Adrenal gland (tissue), 12 donors: Measurements from ENCODE around the gene CLNS1A. TPM values are rescaled to one million over a fixed set of nuclear protein-coding genes. Genes with fewer than 3 reads are reported as not detected.

Source experiments
- DNase-seq, 7 donors: peaks; one replicate each; pipeline ENCODE4 v3.0.0-alpha.2; 2019 to 2020
- H3K27ac ChIP-seq, 5 donors: fragments of 200-600 bp; sonication (generic) in 4 of 5; 1 replicate in 3 of 5; 2 replicates in 2 of 5; pipeline versions ENCODE4 v1.5.1 to v1.8.0; 2016 to 2020; ENCODE audit warnings: mild to moderate bottlenecking in 1 of 5
- H3K27me3 ChIP-seq: fragments of 200-600 bp; 2 replicates; pipeline ENCODE4 v1.8.0; 2021
- H3K36me3 ChIP-seq, 2 donors: fragments of 200-600 bp; replicated peaks in 1 of 2; 1 replicate in 1 of 2; 2 replicates in 1 of 2; pipeline versions ENCODE4 v1.5.1 to v1.8.0; 2018 to 2022
- H3K4me1 ChIP-seq, 2 donors: fragments of 200-600 bp; replicated peaks in 1 of 2; 1 replicate in 1 of 2; 2 replicates in 1 of 2; pipeline versions ENCODE4 v1.5.1 to v1.8.0; 2018 to 2021
- H3K4me3 ChIP-seq, 4 donors: fragments of 200-600 bp; sonication (generic) in 3 of 4; one replicate each; pipeline ENCODE4 v1.5.1; 2016 to 2018
- H3K9me3 ChIP-seq, 3 donors: fragments of 200-600 bp; sonication (generic) in 1 of 3; replicated peaks in 1 of 3; 1 replicate in 2 of 3; 2 replicates in 1 of 3; pipeline versions ENCODE4 v1.5.1 to v1.8.0; 2016 to 2021
- POLR2A ChIP-seq, 2 donors: fragments of 450-650 bp; IDR thresholded peaks; one replicate each; pipeline ENCODE4 v1.6.1; 2017; ENCODE audit warnings: antibody characterized with exemption in 2 of 2, mild to moderate bottlenecking in 2 of 2, moderate library complexity in 1 of 2
- WGBS, 4 donors: extraction: QIAGEN DNeasy Blood & Tissue Kit in 2 of 4; methylation state at CpG; one replicate each; pipeline versions ENCODE4 v1.1.5 to v1.1.7; 2013 to 2017; 5-methylcytosine and 5-hydroxymethylcytosine counted together
- intact Hi-C, 2 donors: fragments of 100-400 bp; cut with DNase I; formaldehyde crosslinking; loops; one replicate each; pipeline versions ENCODE4 v1.14.1 to v1.15.0; 2022 to 2023
- polyA plus RNA-seq, 3 donors: library from polyadenylated mRNA; stranded (reverse); fragments of 200-250 nt in 2 of 3; fragments of 350-450 nt in 1 of 3; fragmentation: Illumina TruSeq in 1 of 3; extraction: RNeasy Lipid Tissue Mini Kit (QIAGEN cat#74804) in 1 of 3; gene quantifications; one replicate each; pipeline ENCODE4 v1.2.3, GENCODE V29; 2013 to 2014
- total RNA-seq, 9 donors: library from RNA; depleted of rRNA in 4 of 9; stranded (reverse); fragments of >200 nt in 4 of 9; fragments of 120-200 nt in 1 of 9; fragmentation: NEBNext Ultra II Directional in 1 of 9; extraction: Animal tissue kit (Norgen Biotek cat#: 25700) in 1 of 9; gene quantifications; one replicate each; pipeline versions ENCODE4 v1.1.0 to v1.2.4, GENCODE V29; 2013 to 2023
- TF ChIP-seq, protein P1 (sequence below), 6 experiments: fragments of 450-650 bp in 4 of 6; fragments of 200-600 bp in 2 of 6; sonication (generic) in 1 of 6; IDR thresholded peaks; 1 replicate in 5 of 6; 2 replicates in 1 of 6; pipeline versions ENCODE4 v1.5.1 to v1.8.0; 2016 to 2021; ENCODE audit warnings: antibody characterized with exemption in 6 of 6, mild to moderate bottlenecking in 2 of 6, moderate library complexity in 1 of 6
- donor health status: healthy with polysubstance abuse.
- donor health status: Bipolar disorder and iron deficiency.
- donor health status: DM: yes; HTN: yes; CAD: no.
- donor health status: DM: no; HTN: no; CAD: no.
- donor health status: DM: no; HTN: no; CAD: no.
- donor health status: DM: yes; HTN: yes; CAD: no.

Gene CLNS1A
- total and polyA plus RNA-seq, 12 donors, result 43.7 to 263 (median 128) TPM

DNA sequence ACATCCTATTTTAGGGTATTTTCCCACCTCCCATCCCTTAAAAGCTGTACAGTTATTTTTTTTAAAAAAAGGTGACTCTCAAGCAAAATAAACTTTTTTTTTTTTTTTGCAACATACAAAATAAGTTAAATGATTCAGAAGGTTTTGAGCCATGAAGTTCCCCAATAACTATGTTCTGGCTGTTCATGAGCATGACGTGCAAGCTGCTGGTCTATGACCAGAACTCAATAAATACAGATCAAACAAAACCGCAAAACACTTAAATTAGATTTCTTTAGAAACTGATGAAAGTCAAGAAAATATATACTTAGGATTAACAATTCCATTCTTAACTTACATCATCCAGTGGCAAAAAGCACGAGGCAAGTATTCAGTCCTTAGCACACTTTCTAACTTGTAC lies 24.1 kb upstream of the CLNS1A start:
- DNase-seq, result no peak
- intact Hi-C loops, result no loop called here
- WGBS, 4 donors, result 94 to 97% (median 97%) methylated on average over 3 of the region's 3 CpGs
- Histone ChIP-seq H3K4me1 (peaks cover 0 to 14% of the 10 kb centered on the region in 2 donors), H3K36me3 (peaks cover 0 to 10% of the 10 kb centered on the region in 2 donors), H3K27me3 (no peaks in the 10 kb centered on the region), H3K4me3 (no peak overlapping the region), H3K9me3 (no peaks in the 10 kb centered on the region), H3K27ac (no peak overlapping the region)
- TF ChIP-seq POLR2A (IDR thresholded peaks at IDR 0.05), result no peak
- TF ChIP-seq, protein P1, sequence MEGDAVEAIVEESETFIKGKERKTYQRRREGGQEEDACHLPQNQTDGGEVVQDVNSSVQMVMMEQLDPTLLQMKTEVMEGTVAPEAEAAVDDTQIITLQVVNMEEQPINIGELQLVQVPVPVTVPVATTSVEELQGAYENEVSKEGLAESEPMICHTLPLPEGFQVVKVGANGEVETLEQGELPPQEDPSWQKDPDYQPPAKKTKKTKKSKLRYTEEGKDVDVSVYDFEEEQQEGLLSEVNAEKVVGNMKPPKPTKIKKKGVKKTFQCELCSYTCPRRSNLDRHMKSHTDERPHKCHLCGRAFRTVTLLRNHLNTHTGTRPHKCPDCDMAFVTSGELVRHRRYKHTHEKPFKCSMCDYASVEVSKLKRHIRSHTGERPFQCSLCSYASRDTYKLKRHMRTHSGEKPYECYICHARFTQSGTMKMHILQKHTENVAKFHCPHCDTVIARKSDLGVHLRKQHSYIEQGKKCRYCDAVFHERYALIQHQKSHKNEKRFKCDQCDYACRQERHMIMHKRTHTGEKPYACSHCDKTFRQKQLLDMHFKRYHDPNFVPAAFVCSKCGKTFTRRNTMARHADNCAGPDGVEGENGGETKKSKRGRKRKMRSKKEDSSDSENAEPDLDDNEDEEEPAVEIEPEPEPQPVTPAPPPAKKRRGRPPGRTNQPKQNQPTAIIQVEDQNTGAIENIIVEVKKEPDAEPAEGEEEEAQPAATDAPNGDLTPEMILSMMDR (IDR thresholded peaks at IDR 0.05), result no peak

DNA sequence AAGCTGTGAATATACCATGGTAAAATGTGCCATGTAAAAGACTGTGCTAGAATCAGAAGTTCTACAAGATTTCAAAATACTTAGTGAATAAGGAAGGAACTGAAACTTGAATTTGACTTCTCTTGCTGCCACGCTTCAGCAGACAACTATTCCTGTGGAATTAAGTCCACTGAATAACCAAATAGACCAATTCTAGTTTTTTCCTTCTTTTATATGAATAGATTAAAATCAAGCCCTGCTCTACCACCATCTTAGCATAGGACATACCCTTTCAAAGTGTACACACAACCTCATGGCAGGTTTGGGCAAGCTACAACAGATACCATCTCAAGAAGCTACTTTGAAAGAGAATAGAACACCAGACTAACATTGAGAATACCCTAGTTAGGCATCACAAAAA lies 23.4 kb upstream of the CLNS1A start:
- no peaks in the 10 kb centered on the region for H3K27me3 ChIP-seq
- no peak for DNase-seq
- peaks cover 0 to 2% of the 10 kb centered on the region in 2 donors for H3K36me3 ChIP-seq
- TF ChIP-seq POLR2A (IDR thresholded peaks at IDR 0.05), result no peak
- TF ChIP-seq, protein P1 (IDR thresholded peaks at IDR 0.05), result no peak
- H3K4me3 ChIP-seq, result no peak overlapping the region
- intact Hi-C loops, result no loop called here
- no peak overlapping the region for H3K27ac ChIP-seq
- H3K9me3 ChIP-seq, result no peaks in the 10 kb centered on the region
- WGBS, 4 donors, result 75 to 85% (median 78%) methylated on average over 1 of the region's 1 CpG
- H3K4me1 ChIP-seq, result peaks cover 0 to 7% of the 10 kb centered on the region in 2 donors

DNA sequence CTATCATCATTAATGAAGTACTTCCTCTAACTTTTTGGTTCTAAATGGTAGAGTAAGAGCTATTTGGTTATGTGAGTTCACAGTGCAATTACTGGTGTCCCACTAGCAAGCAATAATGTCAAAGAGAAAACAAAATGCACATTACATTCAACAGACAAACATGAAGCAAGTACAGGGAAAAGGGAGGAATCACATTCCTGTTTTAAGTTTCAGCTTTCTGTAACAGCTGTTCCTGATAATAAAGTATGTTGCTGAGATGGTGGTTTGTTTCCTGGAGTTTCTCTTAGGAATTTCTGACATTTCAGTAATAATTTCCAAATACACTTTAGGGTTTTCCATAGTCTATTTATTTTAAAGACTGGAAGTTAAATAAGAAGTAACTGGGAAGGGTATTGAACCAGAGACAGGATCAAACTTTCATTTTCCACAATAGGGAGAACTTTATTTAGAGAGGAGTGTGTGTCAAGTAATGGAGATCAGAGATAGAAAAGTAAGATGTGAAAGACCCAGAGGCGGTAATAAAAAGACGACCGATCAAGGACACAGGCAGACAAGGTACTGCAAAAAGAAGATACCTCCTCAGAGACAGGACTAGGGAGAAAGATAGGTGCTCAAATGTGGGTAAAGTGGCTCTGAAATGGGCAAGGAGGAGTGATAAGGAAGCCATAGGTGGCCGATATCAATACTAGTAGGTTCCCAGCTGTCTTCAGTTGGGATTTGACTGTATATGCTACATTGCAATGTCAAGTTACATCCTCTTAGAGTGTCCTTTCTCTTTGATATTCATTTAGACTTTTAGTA lies 20.8 kb upstream of the CLNS1A start:
- H3K36me3 ChIP-seq, result no peaks in the 10 kb centered on the region
- WGBS, 4 donors, result 53 to 85% (median 64%) methylated on average over 4 of the region's 4 CpGs
- no peak for DNase-seq
- no peaks in the 10 kb centered on the region for H3K9me3 ChIP-seq
- no peak overlapping the region for H3K27ac ChIP-seq
- no peak overlapping the region for H3K4me3 ChIP-seq
- no peaks in the 10 kb centered on the region for H3K27me3 ChIP-seq
- TF ChIP-seq, protein P1 (IDR thresholded peaks at IDR 0.05), result no peak
- TF ChIP-seq POLR2A (IDR thresholded peaks at IDR 0.05), result no peak
- H3K4me1 ChIP-seq, result no peaks in the 10 kb centered on the region
- intact Hi-C loops, result no loop called here

DNA sequence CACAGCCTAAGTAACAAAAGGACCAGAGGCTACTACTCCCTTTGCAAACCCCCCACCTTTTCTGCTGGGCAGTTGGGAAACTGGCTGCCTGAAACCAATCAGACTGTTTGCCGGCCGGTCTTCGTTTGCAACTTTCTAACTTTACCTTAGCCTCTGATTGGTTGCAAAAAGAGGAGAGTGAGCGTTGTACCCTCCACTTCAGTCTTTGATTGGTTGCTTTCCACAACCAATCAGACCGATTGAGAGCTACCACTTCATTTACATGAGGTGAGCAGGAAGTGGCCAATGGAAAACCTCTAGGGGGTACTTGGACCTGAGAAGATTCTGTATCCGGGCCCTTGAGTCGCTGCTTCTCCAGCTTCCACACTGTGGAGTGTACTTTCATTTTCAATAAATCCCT lies 18.8 kb upstream of the CLNS1A start:
- intact Hi-C loops, result no loop called here
- Histone ChIP-seq H3K9me3 (no peaks in the 10 kb centered on the region), H3K4me3 (no peak overlapping the region), H3K36me3 (no peaks in the 10 kb centered on the region), H3K27me3 (no peaks in the 10 kb centered on the region), H3K27ac (no peak overlapping the region), H3K4me1 (no peaks in the 10 kb centered on the region)
- DNase-seq, result no peak
- no peak for TF ChIP-seq POLR2A (IDR thresholded peaks at IDR 0.05)
- TF ChIP-seq, protein P1 (IDR thresholded peaks at IDR 0.05), result no peak
- 80 to 93% (median 92%) methylated on average over 7 of the region's 7 CpGs for WGBS, 4 donors
